CD8-positive, alpha-beta memory T cell (primary cell): ENCODE data around the gene GNPDA1. TPM values are rescaled to one million over a fixed set of nuclear protein-coding genes. Genes with fewer than 3 reads are reported as not detected.

ENCODE experiments used
- CTCF ChIA-PET: fragments of 350-600 bp; sonication (Branson Sonifier 250); formaldehyde crosslinking; loops from one replicate; lab custom pipeline; 2021; ENCODE audit warnings: antibody characterized with exemption; lab: Charles Lee
- POLR2A ChIA-PET: fragments of 350-600 bp; sonication (Branson Sonifier 250); formaldehyde crosslinking; loops from one replicate; lab custom pipeline; 2021; ENCODE audit warnings: antibody characterized with exemption; lab: Charles Lee
- DNase-seq, 5 donors: peaks; one replicate each; pipeline versions ENCODE4 v3.0.0 to v3.0.0-alpha.2; 2020 to 2022; ENCODE audit warnings: mixed read lengths in 1 of 5
- H3K27ac ChIP-seq: one replicate; pipeline ENCODE4 v1.7.0; 2013; ENCODE audit warnings: low read depth, mild to moderate bottlenecking, low read length, moderate library complexity
- H3K27me3 ChIP-seq: 2 replicates; pipeline ENCODE4 v1.7.0; 2013; ENCODE audit warnings: low read length, mild to moderate bottlenecking; ENCODE audit not compliant: insufficient read depth, poor library complexity, severe bottlenecking
- H3K36me3 ChIP-seq: 2 replicates; pipeline ENCODE4 v1.7.0; 2013; ENCODE audit warnings: mild to moderate bottlenecking, low read length, moderate library complexity; ENCODE audit not compliant: insufficient read depth
- H3K4me1 ChIP-seq: 2 replicates; pipeline ENCODE4 v1.7.0; 2013; ENCODE audit warnings: mild to moderate bottlenecking, low read length, moderate library complexity; ENCODE audit not compliant: insufficient read depth
- H3K4me3 ChIP-seq: 2 replicates; pipeline ENCODE4 v1.7.0; 2013; ENCODE audit warnings: mild to moderate bottlenecking, low read length
- H3K9me3 ChIP-seq: 2 replicates; pipeline ENCODE4 v1.7.0; 2013; ENCODE audit warnings: mild to moderate bottlenecking, low read length
- H3K27ac Mint-ChIP-seq, 8 donors: one replicate each; pipeline ENCODE4 v1.8.0; 2020 to 2021; ENCODE audit warnings: mixed read lengths in 8 of 8, mild to moderate bottlenecking in 6 of 8, inconsistent platforms in 3 of 8, moderate library complexity in 3 of 8
- H3K27me3 Mint-ChIP-seq, 2 donors: one replicate each; pipeline ENCODE4 v1.8.0; 2020 to 2021; ENCODE audit warnings: mixed read lengths in 2 of 2, mild to moderate bottlenecking in 1 of 2, moderate library complexity in 1 of 2
- H3K36me3 Mint-ChIP-seq, 3 donors: one replicate each; pipeline ENCODE4 v1.8.0; 2020 to 2021; ENCODE audit warnings: mixed read lengths in 3 of 3, inconsistent platforms in 1 of 3, mild to moderate bottlenecking in 1 of 3
- H3K4me1 Mint-ChIP-seq, 3 donors: one replicate each; pipeline ENCODE4 v1.8.0; 2020 to 2021; ENCODE audit warnings: mixed read lengths in 3 of 3, inconsistent platforms in 1 of 3, mild to moderate bottlenecking in 1 of 3
- H3K4me3 Mint-ChIP-seq, 7 donors: one replicate each; pipeline ENCODE4 v1.8.0; 2020 to 2021; ENCODE audit warnings: mixed read lengths in 7 of 7, mild to moderate bottlenecking in 6 of 7, moderate library complexity in 4 of 7, inconsistent platforms in 2 of 7
- H3K9me3 Mint-ChIP-seq, 5 donors: one replicate each; pipeline ENCODE4 v1.8.0; 2020 to 2022; ENCODE audit warnings: mixed read lengths in 5 of 5, mild to moderate bottlenecking in 3 of 5, moderate library complexity in 2 of 5, inconsistent platforms in 1 of 5
- polyA plus RNA-seq: library from polyadenylated mRNA; unstranded; fragments of 300-500 nt; fragmentation: Illumina TruSeq; gene quantifications from one replicate; pipeline ENCODE4 v1.2.3, GENCODE V29; 2021
- total RNA-seq, 2 experiments: library from RNA; stranded (reverse); gene quantifications; one replicate each; pipeline ENCODE4 v1.2.3, GENCODE V29; 2021

GNPDA1 gene
- total and polyA plus RNA-seq, 3 experiments from 2014 or later, result 32.5 to 70.0 (median 62.4) TPM

- Mint-ChIP-seq H3K4me3 (no peak overlapping the region), H3K4me1 (peaks cover 0 to 6% (median 0%) of the 10 kb centered on the region in 3 donors), H3K27ac (peak overlapping the region in 3 of 8 donors; percentile 19 to 72 (median 43)), H3K27me3 (no peaks in the 10 kb centered on the region), H3K36me3 (peaks cover under 1 to 70% (median 20%) of the 10 kb centered on the region in 3 donors), H3K9me3 (no peaks in the 10 kb centered on the region)
- DNase-seq, result no peak
- H3K27me3 ChIP-seq, result no peaks in the 10 kb centered on the region
- ChIA-PET POLR2A (interaction anchor here (0.7 kb wide), 1 partner anchor 147 kb away, joined by 4 read pairs; no protein-coding TSS in a partner anchor), CTCF (interaction anchor here (0.9 to 1.7 kb wide), 5 partner anchors 9 to 144 kb away, joined by 3 to 9 read pairs (median 4); no protein-coding TSS in a partner anchor)
- no peak overlapping the region for H3K4me3 ChIP-seq
- H3K36me3 ChIP-seq, result peaks cover 26% of the 10 kb centered on the region
- peaks cover 9% of the 10 kb centered on the region for H3K4me1 ChIP-seq
- no peaks in the 10 kb centered on the region for H3K9me3 ChIP-seq
- no peak overlapping the region for H3K27ac ChIP-seq
These were observed 12.7 kb downstream of the GNPDA1 start for GRCh38 chr5:142000173-142000572.

GRCh38 chr5:141997358-141997960 is 15.4 kb downstream of the GNPDA1 start:
- Mint-ChIP-seq H3K4me1 (peaks cover under 1 to 11% (median 1%) of the 10 kb centered on the region in 3 donors), H3K27me3 (peaks cover 0 to 1% of the 10 kb centered on the region in 2 donors), H3K27ac (peak overlapping the region in 5 of 8 donors; percentile 9 to 85 (median 33)), H3K9me3 (no peaks in the 10 kb centered on the region), H3K36me3 (peaks cover 4 to 67% (median 23%) of the 10 kb centered on the region in 3 donors), H3K4me3 (no peak overlapping the region)
- Histone ChIP-seq H3K36me3 (peaks cover 9% of the 10 kb centered on the region), H3K9me3 (no peaks in the 10 kb centered on the region), H3K4me3 (no peak overlapping the region), H3K27me3 (no peaks in the 10 kb centered on the region), H3K4me1 (peaks cover 8% of the 10 kb centered on the region), H3K27ac (no peak overlapping the region)
- ChIA-PET CTCF (interaction anchor here (0.7 to 1.3 kb wide), 2 partner anchors 142 to 146 kb away, joined by 3 to 5 read pairs; no protein-coding TSS in a partner anchor), POLR2A (interaction anchor here (0.5 kb wide), 1 partner anchor 840 kb away, joined by 3 read pairs; no protein-coding TSS in a partner anchor)
- no peak for DNase-seq

- Mint-ChIP-seq H3K27me3 (peaks cover 0 to 1% of the 10 kb centered on the region in 2 donors), H3K9me3 (no peaks in the 10 kb centered on the region), H3K4me1 (peaks cover 3 to 14% (median 5%) of the 10 kb centered on the region in 3 donors), H3K4me3 (no peak overlapping the region), H3K27ac (peak overlapping the region in 1 of 8 donors; percentile 58), H3K36me3 (peaks cover 4 to 59% (median 15%) of the 10 kb centered on the region in 3 donors)
- H3K27me3 ChIP-seq, result no peaks in the 10 kb centered on the region
- no peak overlapping the region for H3K27ac ChIP-seq
- ChIA-PET POLR2A (no interaction called here), CTCF (interaction anchor here (0.7 to 2.4 kb wide), 4 partner anchors 16 to 718 kb away, joined by 4 to 7 read pairs (median 4); no protein-coding TSS in a partner anchor)
- H3K4me3 ChIP-seq, result no peak overlapping the region
- peaks cover 4% of the 10 kb centered on the region for H3K36me3 ChIP-seq
- no peak for DNase-seq
- peaks cover 9% of the 10 kb centered on the region for H3K4me1 ChIP-seq
- no peaks in the 10 kb centered on the region for H3K9me3 ChIP-seq
These were observed 17.2 kb downstream of the GNPDA1 start for GRCh38 chr5:141995656-141996055.

GRCh38 chr5:141994511-141995136 is 18.2 kb downstream of the GNPDA1 start:
- Mint-ChIP-seq H3K27ac (peak overlapping the region in 3 of 8 donors; percentile 21 to 59 (median 43)), H3K4me3 (no peak overlapping the region), H3K36me3 (peaks cover 4 to 59% (median 15%) of the 10 kb centered on the region in 3 donors), H3K27me3 (peaks cover 0 to 1% of the 10 kb centered on the region in 2 donors), H3K9me3 (no peaks in the 10 kb centered on the region), H3K4me1 (peaks cover 3 to 14% (median 5%) of the 10 kb centered on the region in 3 donors)
- Histone ChIP-seq H3K27ac (no peak overlapping the region), H3K9me3 (no peaks in the 10 kb centered on the region), H3K36me3 (peaks cover 4% of the 10 kb centered on the region), H3K27me3 (no peaks in the 10 kb centered on the region), H3K4me3 (no peak overlapping the region), H3K4me1 (peaks cover 9% of the 10 kb centered on the region)
- CTCF ChIA-PET, result interaction anchor here (1.1 to 2.4 kb wide), 3 partner anchors 17 to 34 kb away, joined by 4 to 7 read pairs (median 4); no protein-coding TSS in a partner anchor
- no peak for DNase-seq
- POLR2A ChIA-PET, result no interaction called here

- Histone ChIP-seq H3K4me3 (no peak overlapping the region), H3K9me3 (no peaks in the 10 kb centered on the region), H3K27ac (no peak overlapping the region), H3K27me3 (no peaks in the 10 kb centered on the region), H3K4me1 (peaks cover 9% of the 10 kb centered on the region), H3K36me3 (peaks cover 9% of the 10 kb centered on the region)
- Mint-ChIP-seq H3K36me3 (peaks cover 8 to 61% (median 18%) of the 10 kb centered on the region in 3 donors), H3K9me3 (no peaks in the 10 kb centered on the region), H3K4me1 (peaks cover 3 to 14% (median 5%) of the 10 kb centered on the region in 3 donors), H3K27me3 (peaks cover 0 to 1% of the 10 kb centered on the region in 2 donors), H3K4me3 (no peak overlapping the region), H3K27ac (peak overlapping the region in 2 of 8 donors; percentile 0 to 11)
- ChIA-PET POLR2A (interaction anchor here (0.7 to 1.0 kb wide), 4 partner anchors 20 to 151 kb away, joined by 3 to 6 read pairs (median 3); no protein-coding TSS in a partner anchor), CTCF (interaction anchor here (0.7 to 4.7 kb wide), 10 partner anchors 12 to 896 kb away, joined by 3 to 80 read pairs (median 4); partner anchors contain the start of gene RNF14)
- peak; percentile 53 to 80 (median 68) for DNase-seq
These were observed 20.4 kb downstream of the GNPDA1 start for GRCh38 chr5:141992349-141992963.

- Histone ChIP-seq H3K9me3 (no peaks in the 10 kb centered on the region), H3K4me3 (no peak overlapping the region), H3K27me3 (no peaks in the 10 kb centered on the region), H3K27ac (no peak overlapping the region), H3K36me3 (peaks cover 18% of the 10 kb centered on the region), H3K4me1 (peaks cover 9% of the 10 kb centered on the region)
- peaks cover 0 to 1% of the 10 kb centered on the region in 2 donors for H3K27me3 Mint-ChIP-seq
- peaks cover 8 to 76% (median 21%) of the 10 kb centered on the region in 3 donors for H3K36me3 Mint-ChIP-seq
- peaks cover 3 to 14% (median 5%) of the 10 kb centered on the region in 3 donors for H3K4me1 Mint-ChIP-seq
- H3K4me3 Mint-ChIP-seq, result no peak overlapping the region
- DNase-seq, result no peak
- H3K27ac Mint-ChIP-seq, result no peak overlapping the region
- no peaks in the 10 kb centered on the region for H3K9me3 Mint-ChIP-seq
- ChIA-PET CTCF (interaction anchor here (1.1 to 4.7 kb wide), 9 partner anchors 14 to 709 kb away, joined by 5 to 80 read pairs (median 10); partner anchors contain the start of gene RNF14), POLR2A (interaction anchor here (0.6 to 0.7 kb wide), 3 partner anchors 13 to 287 kb away, joined by 3 to 6 read pairs (median 5); no protein-coding TSS in a partner anchor)
These were observed 23.1 kb downstream of the GNPDA1 start for GRCh38 chr5:141989720-141990119.

GRCh38 chr5:141986072-141986471 is 26.8 kb downstream of the GNPDA1 start:
- no peak overlapping the region for H3K4me3 Mint-ChIP-seq
- H3K9me3 ChIP-seq, result no peaks in the 10 kb centered on the region
- no peaks in the 10 kb centered on the region for H3K4me1 ChIP-seq
- no peaks in the 10 kb centered on the region for H3K27me3 ChIP-seq
- H3K27ac ChIP-seq, result no peak overlapping the region
- DNase-seq, result no peak
- peaks cover 20% of the 10 kb centered on the region for H3K36me3 ChIP-seq
- H3K4me3 ChIP-seq, result no peak overlapping the region
- no peaks in the 10 kb centered on the region for H3K27me3 Mint-ChIP-seq
- H3K4me1 Mint-ChIP-seq, result no peaks in the 10 kb centered on the region
- peaks cover 4 to 78% (median 26%) of the 10 kb centered on the region in 3 donors for H3K36me3 Mint-ChIP-seq
- ChIA-PET CTCF (interaction anchor here (0.9 to 1.8 kb wide), 4 partner anchors 13 to 294 kb away, joined by 3 to 6 read pairs (median 4); partner anchors contain the start of gene RNF14), POLR2A (interaction anchor here (1.4 kb wide), 1 partner anchor 17 kb away, joined by 4 read pairs; the partner anchor contains the start of gene RNF14)
- no peaks in the 10 kb centered on the region for H3K9me3 Mint-ChIP-seq
- peak overlapping the region in 2 of 8 donors; percentile 24 to 43 for H3K27ac Mint-ChIP-seq
